DLD1 (cell line): ENCODE results near the gene ERICH2.

Experiments
- in situ Hi-C: cut with HindIII; loops from 2 replicates; pipeline ENCODE4 v1.10.0; 2017; ENCODE audit warnings: low sequenced_read_pairs

The ERICH2 gene

DNA sequence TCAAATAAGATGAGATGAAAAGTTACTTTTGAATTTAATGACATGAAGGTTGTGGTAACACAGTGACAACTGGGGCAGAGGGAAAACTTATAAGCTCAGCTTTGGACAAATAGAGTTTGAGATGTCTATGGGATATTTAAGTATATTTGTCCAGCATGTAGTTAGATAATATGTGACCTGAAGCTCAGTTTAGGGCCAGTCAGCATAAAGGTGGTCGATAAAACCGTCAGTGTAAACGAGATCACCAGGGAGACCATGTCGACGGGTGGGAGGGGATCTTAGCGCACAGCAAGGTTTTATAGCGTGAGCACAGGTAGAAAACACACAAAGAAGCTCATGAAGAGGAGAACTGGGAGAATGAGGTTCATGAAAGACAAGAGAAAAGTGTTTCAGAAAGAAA is 7.4 kb upstream of the ERICH2 start:
- in situ Hi-C loops: no loop called here

- in situ Hi-C loops: no loop called here
These were observed 6.9 kb upstream of the ERICH2 start for GRCh38 chr2:170763232-170763631.

GRCh38 chr2:170764880-170765261 is 5.3 kb upstream of the ERICH2 start:
- in situ Hi-C loops: no loop called here

DNA sequence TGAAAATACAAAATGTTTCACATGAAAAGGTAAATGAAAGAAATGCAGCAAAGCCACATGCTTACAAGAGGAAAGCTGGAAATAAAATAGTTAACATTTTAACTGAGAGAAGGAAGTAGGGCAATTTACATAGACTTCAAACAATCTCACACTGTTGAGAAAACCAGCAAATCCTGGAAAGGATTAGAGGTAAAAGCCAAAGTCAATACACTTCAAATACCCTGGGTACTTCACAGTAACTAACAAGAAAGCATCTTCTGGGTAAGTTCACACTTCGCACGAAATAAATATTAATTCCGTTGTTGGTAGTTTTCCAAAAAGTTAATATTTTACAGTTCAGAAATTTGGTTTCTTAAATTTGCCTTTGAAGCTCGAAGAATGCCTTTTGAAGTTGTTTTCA is 3.5 kb upstream of the ERICH2 start:
- in situ Hi-C loops: no loop called here

DNA sequence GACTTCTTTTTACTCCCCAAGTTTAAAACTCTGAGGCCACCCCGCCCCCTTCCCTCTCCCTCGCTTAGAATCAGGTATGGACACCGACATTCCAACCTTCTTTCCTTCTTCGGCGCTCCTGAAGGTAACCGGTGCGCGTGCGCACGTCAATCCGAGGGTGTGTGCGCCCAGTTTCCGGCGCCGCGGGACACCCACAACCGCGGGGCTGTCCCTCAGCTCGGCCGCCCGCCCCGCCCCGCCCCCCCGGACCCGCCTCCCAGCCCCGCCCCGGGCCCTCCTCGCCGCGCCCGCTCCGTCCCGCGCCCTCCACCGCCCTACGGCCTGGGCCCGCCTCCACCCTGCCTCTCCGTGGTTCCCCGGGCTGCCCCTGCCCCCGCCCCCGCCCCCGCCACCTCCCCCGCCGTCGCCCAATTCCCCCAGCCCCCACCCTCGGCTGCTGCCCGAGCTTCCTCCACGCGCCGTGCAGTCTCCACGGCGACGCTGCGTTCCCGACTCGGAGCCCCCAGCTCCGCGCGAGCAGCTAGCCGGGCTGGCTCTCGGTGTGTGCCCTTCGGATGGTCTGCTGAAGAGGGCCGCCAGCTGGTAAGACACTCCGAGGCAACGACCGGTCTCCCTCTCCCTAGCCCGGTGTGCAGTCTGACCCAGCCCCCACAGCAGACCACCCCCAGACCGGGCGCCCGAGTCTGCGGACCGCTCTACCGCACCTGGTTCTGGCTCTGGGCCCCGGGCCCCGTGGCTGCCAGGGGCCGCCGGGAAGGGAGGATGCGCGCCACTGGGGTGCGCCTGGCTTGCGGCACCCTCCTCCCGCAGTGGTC is 635 bp downstream of the ERICH2 start:
- in situ Hi-C loops: no loop called here

- in situ Hi-C loops: no loop called here
These were observed 1.3 kb downstream of the ERICH2 start for GRCh38 chr2:170771421-170771937.

DNA sequence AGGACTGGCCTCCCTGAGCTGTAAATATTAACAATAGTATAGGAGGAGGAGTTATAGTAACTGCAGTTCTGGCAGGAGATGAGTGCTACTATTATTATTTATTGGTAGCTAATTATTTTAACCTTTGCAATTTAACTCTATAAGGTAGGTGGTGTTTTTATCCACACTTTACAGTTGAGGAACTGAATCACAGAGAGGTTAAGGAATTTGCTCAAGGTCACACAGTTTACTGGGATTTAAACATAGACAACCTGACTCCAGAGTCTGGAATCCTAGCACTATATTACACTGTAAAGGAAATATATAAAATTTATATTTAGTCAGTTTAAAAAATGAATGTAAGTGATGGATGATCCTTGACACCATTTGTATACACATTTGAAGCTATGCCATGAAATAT is 2.1 kb downstream of the ERICH2 start:
- in situ Hi-C loops: no loop called here

DNA sequence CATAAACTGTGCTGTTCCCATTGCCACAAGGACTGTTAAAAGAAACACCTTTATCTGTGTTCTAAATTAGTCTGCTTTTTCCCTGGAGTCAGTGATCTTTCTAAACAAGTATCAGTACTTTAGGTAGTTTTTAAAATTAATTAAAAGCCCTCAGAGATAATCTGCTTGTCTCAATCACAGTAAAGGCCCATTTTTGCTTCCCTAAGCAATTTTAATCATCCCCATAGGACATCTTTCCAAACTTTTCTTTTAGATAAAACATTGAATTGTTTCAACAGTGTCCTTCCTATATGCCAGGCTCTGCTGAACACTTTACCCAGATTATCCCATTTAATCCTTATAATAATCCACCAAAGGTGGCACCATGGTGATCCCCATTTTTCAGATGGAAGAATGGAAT is 3.9 kb downstream of the ERICH2 start:
- in situ Hi-C loops: no loop called here

DNA sequence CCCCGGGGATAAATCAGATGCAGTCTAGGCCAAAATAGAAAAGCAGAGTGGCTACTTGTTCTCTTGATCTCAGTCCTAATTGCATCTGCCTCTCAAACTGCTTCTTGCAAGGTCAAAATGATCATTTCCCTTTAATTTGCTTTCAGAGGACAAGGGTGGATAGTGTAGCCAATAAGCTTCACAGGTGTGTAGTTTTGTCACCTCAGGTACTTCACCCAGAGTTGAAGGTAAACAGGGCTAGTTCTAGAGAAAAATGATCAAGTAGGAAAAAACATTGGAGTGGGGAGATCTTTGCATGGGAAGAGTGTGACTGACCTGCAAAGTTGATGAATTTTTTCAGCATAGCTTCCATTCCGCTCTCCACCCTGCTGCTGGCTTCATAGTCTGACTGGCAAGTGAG is 8.7 kb downstream of the ERICH2 start:
- in situ Hi-C loops: no loop called here

DNA sequence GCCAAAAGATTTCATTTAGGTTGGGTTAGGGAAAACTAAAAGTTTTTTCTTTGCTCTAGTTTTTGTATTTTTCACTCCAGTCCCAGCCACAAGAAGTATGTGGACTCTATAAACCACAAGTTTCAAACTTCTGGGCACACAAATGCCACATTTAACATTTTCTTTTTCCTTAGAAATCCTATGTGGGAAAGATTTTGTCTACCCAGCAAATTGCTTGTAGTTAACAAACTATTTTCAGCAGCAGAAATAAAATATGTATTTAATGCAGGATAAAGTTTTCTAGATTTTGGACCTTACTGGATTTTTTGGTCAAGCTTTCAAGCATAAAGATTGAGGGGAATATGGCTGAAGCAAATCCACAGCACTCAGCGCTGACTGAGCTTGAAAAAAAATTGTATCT is 9.1 kb downstream of the ERICH2 start:
- in situ Hi-C loops: no loop called here

DNA sequence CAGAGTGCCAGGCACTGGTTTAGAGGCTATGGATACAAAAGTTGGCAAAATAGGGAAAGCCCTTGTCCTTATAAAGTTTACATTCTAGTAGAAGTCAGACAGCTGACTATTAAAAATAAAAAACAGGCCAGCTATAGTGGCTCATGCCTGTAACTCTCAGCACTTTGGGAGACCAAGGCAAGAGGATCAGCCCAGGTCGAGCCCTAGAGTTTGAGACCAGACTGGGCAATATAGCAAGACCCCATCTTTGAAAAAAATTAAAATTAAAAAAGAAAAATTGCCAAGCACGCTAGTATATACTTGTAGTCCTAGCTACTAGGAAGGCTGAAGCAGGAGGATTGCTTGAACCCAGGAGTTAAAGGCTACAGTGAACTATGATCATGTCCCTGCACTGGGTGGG is 12.5 kb downstream of the ERICH2 start:
- in situ Hi-C loops: no loop called here

DNA sequence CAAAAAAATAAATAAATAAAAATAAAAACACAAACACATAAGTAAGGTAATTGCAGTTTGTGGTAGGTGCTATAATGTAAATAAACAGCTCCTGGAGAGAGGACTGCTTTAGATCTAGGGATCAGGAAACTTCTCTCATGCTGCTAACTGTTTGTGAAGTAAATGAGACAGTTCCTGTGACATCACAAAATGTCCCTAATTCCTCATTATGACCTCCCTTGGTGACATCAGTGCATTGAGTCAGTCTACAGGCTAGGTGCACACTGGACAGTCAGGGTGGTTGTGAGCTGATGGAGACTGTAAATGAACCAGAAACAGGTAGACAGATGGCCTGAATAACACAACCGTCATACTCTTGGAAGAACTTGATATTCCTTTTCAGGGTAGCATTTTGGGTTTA is 13.4 kb downstream of the ERICH2 start:
- in situ Hi-C loops: no loop called here

DNA sequence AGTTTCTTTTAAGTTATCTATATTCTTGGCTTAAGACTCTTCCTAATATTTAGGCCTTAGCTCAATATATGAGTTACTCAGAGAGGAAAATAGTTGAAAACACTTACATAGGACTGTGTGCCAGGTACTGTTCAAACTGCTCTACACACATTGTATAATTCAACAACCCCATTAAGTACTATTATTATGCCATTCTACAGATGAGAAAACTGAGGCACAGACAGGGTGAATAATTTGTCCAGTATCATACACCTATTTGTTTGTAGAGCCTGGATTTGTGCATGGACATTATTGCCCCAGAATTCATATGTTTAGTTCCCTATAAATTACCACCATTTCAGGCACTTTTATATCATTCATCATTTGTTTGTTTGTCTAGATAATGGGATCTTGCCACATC is 28.8 kb downstream of the ERICH2 start:
- in situ Hi-C loops: loop anchor here (5.0 kb wide), 1 partner anchor 87 kb away; no protein-coding TSS in a partner anchor

DNA sequence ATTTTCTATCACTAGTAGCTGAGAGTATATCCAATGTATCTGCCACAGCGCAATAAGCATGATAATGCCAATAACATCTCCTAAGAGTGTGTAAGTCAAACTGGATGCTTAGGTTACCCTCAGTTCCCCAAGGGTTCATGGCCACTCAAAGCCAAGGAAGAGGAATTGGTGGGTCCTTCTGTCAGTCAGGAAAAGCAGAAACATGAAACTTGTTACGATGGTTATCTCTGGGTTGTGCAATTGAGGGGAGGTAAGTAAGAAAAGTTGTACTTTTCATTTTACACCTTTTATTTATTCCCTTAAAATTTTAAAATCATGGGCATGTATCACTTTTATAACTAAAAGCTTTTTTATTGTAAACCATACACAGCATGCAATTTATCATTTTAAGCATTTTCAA is 36.4 kb downstream of the ERICH2 start:
- in situ Hi-C loops: loop anchor here (25.0 kb wide), 1 partner anchor 419 kb away; no protein-coding TSS in a partner anchor

DNA sequence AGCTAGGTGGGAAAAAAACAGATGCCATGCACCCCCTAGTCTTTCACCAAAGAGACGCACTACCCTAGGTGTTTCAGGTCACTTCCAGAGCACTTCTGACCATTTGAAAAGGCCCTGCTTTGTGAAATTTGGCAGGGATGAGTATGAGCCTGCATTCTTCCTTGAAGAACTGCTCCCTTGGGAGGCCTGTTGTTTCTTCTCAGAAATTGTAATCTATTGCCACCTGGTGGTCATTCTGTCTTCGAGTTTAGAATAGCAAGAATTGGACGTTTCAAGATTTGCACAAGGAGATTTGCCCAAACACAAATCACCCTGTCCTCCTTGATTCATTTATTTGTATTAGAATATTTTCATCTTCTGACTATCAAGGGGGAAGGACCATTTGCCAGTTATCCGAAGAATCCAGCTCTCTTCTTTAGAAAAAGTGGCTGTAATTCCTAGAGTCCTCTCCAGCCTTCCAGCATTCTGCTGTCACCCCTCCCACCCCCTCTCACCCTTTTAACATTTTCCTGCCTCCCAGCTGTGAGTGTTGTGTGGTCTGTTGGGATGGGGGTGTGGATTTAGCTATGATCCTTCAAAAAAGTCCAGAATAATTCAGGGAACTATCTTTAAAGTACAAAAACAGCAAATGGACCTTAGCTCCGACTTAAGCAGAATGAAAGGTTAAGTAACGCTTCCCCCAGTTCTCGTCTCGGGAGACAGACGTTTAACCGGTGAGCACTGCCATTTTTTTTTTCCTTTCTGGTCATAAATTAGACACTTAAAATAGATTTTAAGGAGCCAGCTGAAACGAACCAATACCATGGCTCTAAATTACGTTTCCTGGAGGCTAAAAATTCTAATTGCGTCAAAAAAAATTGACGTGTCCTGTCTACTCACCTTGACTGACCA is 42.8 kb downstream of the ERICH2 start:
- in situ Hi-C loops: loop anchor here (25.0 kb wide), 1 partner anchor 426 kb away; no protein-coding TSS in a partner anchor

- in situ Hi-C loops: loop anchor here (25.0 kb wide), 1 partner anchor 427 kb away; no protein-coding TSS in a partner anchor
These were observed 43.7 kb downstream of the ERICH2 start for GRCh38 chr2:170813611-170814532.

- in situ Hi-C loops: loop anchor here (25.0 kb wide), 1 partner anchor 427 kb away; no protein-coding TSS in a partner anchor
These were observed 44.5 kb downstream of the ERICH2 start for GRCh38 chr2:170814533-170815230.

GRCh38 chr2:170815311-170815710 is 45.1 kb downstream of the ERICH2 start:
- in situ Hi-C loops: loop anchor here (25.0 kb wide), 1 partner anchor 428 kb away; no protein-coding TSS in a partner anchor

GRCh38 chr2:170815746-170816503 is 45.7 kb downstream of the ERICH2 start:
- in situ Hi-C loops: loop anchor here (25.0 kb wide), 1 partner anchor 429 kb away; no protein-coding TSS in a partner anchor
